ELF-1 (cell line): ENCODE data around the gene GULP1.
A peak's percentile ranks its signal among the peaks of the same experiment; 100 is the strongest.

Experiments
- DNase-seq: peaks from one replicate; pipeline ENCODE4 v3.0.0-alpha.2; 2016; ENCODE audit warnings: low read depth, low spot score

Gene GULP1

GRCh38 chr2:188367164-188367563, 75.5 kb downstream of the GULP1 start:
- DNase-seq = no peak

GRCh38 chr2:188369365-188369764, 77.7 kb downstream of the GULP1 start:
- DNase-seq = peak; percentile 32

- DNase-seq = no peak
These were observed 86.8 kb downstream of the GULP1 start for GRCh38 chr2:188378371-188378950.

GRCh38 chr2:188379748-188380147, 88.1 kb downstream of the GULP1 start:
- no peak for DNase-seq

- DNase-seq = no peak
These were observed 88.6 kb downstream of the GULP1 start for GRCh38 chr2:188380280-188380679.

- DNase-seq = no peak
These were observed 89.9 kb downstream of the GULP1 start for GRCh38 chr2:188381614-188382013.

- DNase-seq = no peak
These were observed 90.4 kb downstream of the GULP1 start for GRCh38 chr2:188382107-188382506.

GRCh38 chr2:188383158-188383557, 91.5 kb downstream of the GULP1 start:
- no peak for DNase-seq

GRCh38 chr2:188385857-188386256, 94.2 kb downstream of the GULP1 start:
- no peak for DNase-seq

- DNase-seq = no peak
These were observed 97.2 kb downstream of the GULP1 start for GRCh38 chr2:188388831-188389230.

GRCh38 chr2:188391354-188391753, 99.7 kb downstream of the GULP1 start:
- no peak for DNase-seq

- no peak for DNase-seq
These were observed 103.3 kb downstream of the GULP1 start for GRCh38 chr2:188394931-188395472.

GRCh38 chr2:188395903-188396689, 104.4 kb downstream of the GULP1 start:
- DNase-seq = peak; percentile 68

- no peak for DNase-seq
These were observed 107.5 kb downstream of the GULP1 start for GRCh38 chr2:188399159-188399558.

GRCh38 chr2:188403676-188404075, 112.0 kb downstream of the GULP1 start:
- DNase-seq = no peak

GRCh38 chr2:188404341-188405004, 112.8 kb downstream of the GULP1 start:
- no peak for DNase-seq

GRCh38 chr2:188406414-188406813, 114.7 kb downstream of the GULP1 start:
- no peak for DNase-seq

GRCh38 chr2:188410504-188411235, 119.0 kb downstream of the GULP1 start:
- no peak for DNase-seq

- DNase-seq = no peak
These were observed 120.5 kb downstream of the GULP1 start for GRCh38 chr2:188412190-188412589.

- no peak for DNase-seq
These were observed 122.7 kb downstream of the GULP1 start for GRCh38 chr2:188414411-188414810.

GRCh38 chr2:188414869-188415753, 123.4 kb downstream of the GULP1 start:
- DNase-seq = no peak
